Trophoblast cell (in vitro differentiated cells and primary cell): Measurements from ENCODE around the gene ACP2. TPM values are rescaled to one million over a fixed set of nuclear protein-coding genes. Genes with fewer than 3 reads are reported as not detected.

ENCODE experiments used
- DNase-seq, 2 donors: peaks; one replicate each; pipeline ENCODE4 v3.0.0-alpha.2; 2016
- H2AFZ ChIP-seq: 2 replicates; pipeline ENCODE4 v1.6.1; 2013; ENCODE audit warnings: low read length, moderate library complexity, mild to moderate bottlenecking; ENCODE audit not compliant: insufficient read depth, poor library complexity
- H2AK5ac ChIP-seq: 2 replicates; pipeline ENCODE4 v1.6.1; 2013; ENCODE audit warnings: mild to moderate bottlenecking, low read length
- H2BK120ac ChIP-seq: 2 replicates; pipeline ENCODE4 v1.6.1; 2013; ENCODE audit warnings: low read length, mild to moderate bottlenecking, moderate library complexity; ENCODE audit not compliant: insufficient read depth, poor library complexity
- H2BK12ac ChIP-seq: 2 replicates; pipeline ENCODE4 v1.6.1; 2013; ENCODE audit warnings: mild to moderate bottlenecking, low read length, moderate library complexity
- H2BK5ac ChIP-seq: 2 replicates; pipeline ENCODE4 v1.6.1; 2013; ENCODE audit warnings: low read length, low read depth, moderate library complexity, mild to moderate bottlenecking; ENCODE audit not compliant: poor library complexity
- H3K14ac ChIP-seq: 2 replicates; pipeline ENCODE4 v1.6.1; 2013; ENCODE audit warnings: mild to moderate bottlenecking, low read length
- H3K18ac ChIP-seq: 2 replicates; pipeline ENCODE4 v1.6.1; 2013; ENCODE audit warnings: mild to moderate bottlenecking, low read length
- H3K23ac ChIP-seq: 2 replicates; pipeline ENCODE4 v1.6.1; 2013; ENCODE audit warnings: low read length
- H3K27ac ChIP-seq: 2 replicates; pipeline ENCODE4 v1.5.1; 2013; ENCODE audit warnings: low read depth, mild to moderate bottlenecking, inconsistent platforms, low read length, moderate library complexity
- H3K27me3 ChIP-seq: 2 replicates; pipeline ENCODE4 v1.6.1; 2013; ENCODE audit warnings: inconsistent platforms, mild to moderate bottlenecking, low read length, moderate library complexity; ENCODE audit not compliant: insufficient read depth
- H3K36me3 ChIP-seq, 2 experiments: 1 replicate in 1 of 2; 2 replicates in 1 of 2; pipeline ENCODE4 v1.6.1; 2013; ENCODE audit warnings: low read length in 2 of 2, mild to moderate bottlenecking in 2 of 2, moderate library complexity in 1 of 2; ENCODE audit not compliant: insufficient read depth in 2 of 2, control insufficient read depth in 1 of 2
- H3K4ac ChIP-seq: 2 replicates; pipeline ENCODE4 v1.6.1; 2013; ENCODE audit warnings: low read depth, mild to moderate bottlenecking, low read length, moderate library complexity
- H3K4me1 ChIP-seq, 2 experiments: 1 replicate in 1 of 2; 2 replicates in 1 of 2; pipeline ENCODE4 v1.6.1; 2013; ENCODE audit warnings: low read length in 2 of 2, mild to moderate bottlenecking in 2 of 2, moderate library complexity in 1 of 2; ENCODE audit not compliant: insufficient read depth in 2 of 2, control insufficient read depth in 1 of 2
- H3K4me2 ChIP-seq: 2 replicates; pipeline ENCODE4 v1.6.1; 2013; ENCODE audit warnings: inconsistent platforms, mild to moderate bottlenecking, low read length, moderate library complexity
- H3K4me3 ChIP-seq: 2 replicates; pipeline ENCODE4 v1.5.1; 2013; ENCODE audit warnings: mild to moderate bottlenecking, low read depth, low read length, inconsistent platforms
- H3K79me1 ChIP-seq: one replicate; pipeline ENCODE4 v1.6.1; 2013; ENCODE audit warnings: low read length
- H3K79me2 ChIP-seq: 2 replicates; pipeline ENCODE4 v1.6.1; 2013; ENCODE audit warnings: low read length, mild to moderate bottlenecking; ENCODE audit not compliant: control insufficient read depth, insufficient read depth, poor library complexity
- H3K9ac ChIP-seq: 2 replicates; pipeline ENCODE4 v1.6.1; 2013; ENCODE audit warnings: mild to moderate bottlenecking, low read length
- H3K9me3 ChIP-seq: 2 replicates; pipeline ENCODE4 v1.6.1; 2013; ENCODE audit warnings: low read depth, mild to moderate bottlenecking, control low read depth, inconsistent platforms, low read length; ENCODE audit not compliant: insufficient read depth
- H4K12ac ChIP-seq: 2 replicates; pipeline ENCODE4 v1.6.1; 2013; ENCODE audit warnings: low read depth, mild to moderate bottlenecking, low read length, moderate library complexity
- H4K8ac ChIP-seq: 2 replicates; pipeline ENCODE4 v1.6.1; 2013; ENCODE audit warnings: low read depth, mild to moderate bottlenecking, low read length, moderate library complexity
- H4K91ac ChIP-seq: one replicate; pipeline ENCODE4 v1.6.1; 2013; ENCODE audit warnings: low read depth, mild to moderate bottlenecking, low read length, moderate library complexity
- WGBS: extraction: QIAGEN DNeasy Blood & Tissue Kit; methylation state at CpG from one replicate; pipeline ENCODE4 v1.1.7; 2013; ENCODE audit warnings: missing lambda C conversion rate; ENCODE audit not compliant: insufficient read length, insufficient coverage; ENCODE audit errors: extremely low coverage; 5-methylcytosine and 5-hydroxymethylcytosine counted together
- polyA plus RNA-seq: library from polyadenylated mRNA; stranded (reverse); fragments of 200-250 nt; gene quantifications from 2 replicates; pipeline ENCODE4 v1.2.3, GENCODE V29; 2013

The ACP2 gene, protein sequence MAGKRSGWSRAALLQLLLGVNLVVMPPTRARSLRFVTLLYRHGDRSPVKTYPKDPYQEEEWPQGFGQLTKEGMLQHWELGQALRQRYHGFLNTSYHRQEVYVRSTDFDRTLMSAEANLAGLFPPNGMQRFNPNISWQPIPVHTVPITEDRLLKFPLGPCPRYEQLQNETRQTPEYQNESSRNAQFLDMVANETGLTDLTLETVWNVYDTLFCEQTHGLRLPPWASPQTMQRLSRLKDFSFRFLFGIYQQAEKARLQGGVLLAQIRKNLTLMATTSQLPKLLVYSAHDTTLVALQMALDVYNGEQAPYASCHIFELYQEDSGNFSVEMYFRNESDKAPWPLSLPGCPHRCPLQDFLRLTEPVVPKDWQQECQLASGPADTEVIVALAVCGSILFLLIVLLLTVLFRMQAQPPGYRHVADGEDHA
- polyA plus RNA-seq, result 21.9 and 23.1 TPM in 2 replicates

DNA sequence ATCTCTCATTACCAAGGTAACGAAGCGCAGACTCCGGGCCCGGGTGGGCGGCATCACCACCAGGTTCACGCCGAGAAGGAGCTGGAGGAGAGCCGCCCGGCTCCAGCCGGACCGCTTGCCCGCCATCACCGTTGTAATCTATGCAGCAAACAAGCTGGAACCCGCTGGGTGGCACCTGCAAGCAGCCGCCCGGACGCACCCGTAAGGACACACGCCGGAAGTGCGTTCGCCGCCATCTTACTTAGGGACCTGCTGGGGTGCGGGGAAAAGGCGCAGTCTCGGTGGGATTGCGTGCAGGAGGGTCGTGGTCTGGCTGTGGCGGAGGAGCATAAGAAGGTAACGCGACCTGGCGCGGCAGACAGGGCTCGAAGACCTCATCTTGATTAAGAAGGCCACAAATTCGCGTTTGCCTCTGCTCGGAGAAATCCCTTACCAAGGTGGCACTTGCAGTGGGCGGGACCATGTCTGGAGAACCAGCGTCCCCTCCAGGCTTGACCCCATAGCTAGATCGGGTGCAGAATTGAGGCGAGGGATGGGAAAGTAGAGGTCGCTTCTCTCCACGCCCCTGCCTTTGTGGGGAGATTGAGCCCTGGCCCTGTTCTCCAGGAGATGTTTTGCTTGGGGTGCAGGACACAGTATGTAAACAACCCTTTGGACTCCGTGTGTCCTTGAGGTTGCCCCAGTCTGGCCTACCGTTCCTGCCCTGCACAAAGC, at the start of gene ACP2:
TSS of gene ACP2 (minus strand) at position 151 of the 714 bp plus-strand sequence. CDS start at position 126, 25 bp downstream.
- H3K27me3 ChIP-seq, result no peaks in the 10 kb centered on the region
- peak within 1 kb of the TSS; percentile 33 for H2BK12ac ChIP-seq
- H3K4me3 ChIP-seq, result peak within 1 kb of the TSS; percentile 85
- peak within 1 kb of the TSS; percentile 66 for H2BK5ac ChIP-seq
- H3K14ac ChIP-seq, result peak within 1 kb of the TSS; percentile 94
- peaks cover 9% of the 10 kb centered on the region for H3K79me2 ChIP-seq
- H2BK120ac ChIP-seq, result peak within 1 kb of the TSS; percentile 87
- H3K9ac ChIP-seq, result peak within 1 kb of the TSS; percentile 84
- DNase-seq, result peak; percentile 88 to 91
- peaks cover 12% of the 10 kb centered on the region for H3K79me1 ChIP-seq
- peak within 1 kb of the TSS; percentile 96 for H4K12ac ChIP-seq
- peaks cover 17 to 18% of the 10 kb centered on the region in 2 experiments for H3K36me3 ChIP-seq
- no peak within 1 kb of the TSS for H3K23ac ChIP-seq
- H3K4me2 ChIP-seq, result peak within 1 kb of the TSS; percentile 74
- peaks cover 10 to 13% of the 10 kb centered on the region in 2 experiments for H3K4me1 ChIP-seq
- peak within 1 kb of the TSS; percentile 93 for H3K18ac ChIP-seq
- peak within 1 kb of the TSS; percentile 94 for H4K91ac ChIP-seq
- peak within 1 kb of the TSS; percentile 51 for H2AK5ac ChIP-seq
- WGBS, result no CpG with 5 or more reads among the region's 45 CpGs
- peak within 1 kb of the TSS; percentile 55 for H3K27ac ChIP-seq
- H3K9me3 ChIP-seq, result no peaks in the 10 kb centered on the region
- H4K8ac ChIP-seq, result peak within 1 kb of the TSS; percentile 98
- peak within 1 kb of the TSS; percentile 82 for H2AFZ ChIP-seq
- peak within 1 kb of the TSS; percentile 53 for H3K4ac ChIP-seq

DNA sequence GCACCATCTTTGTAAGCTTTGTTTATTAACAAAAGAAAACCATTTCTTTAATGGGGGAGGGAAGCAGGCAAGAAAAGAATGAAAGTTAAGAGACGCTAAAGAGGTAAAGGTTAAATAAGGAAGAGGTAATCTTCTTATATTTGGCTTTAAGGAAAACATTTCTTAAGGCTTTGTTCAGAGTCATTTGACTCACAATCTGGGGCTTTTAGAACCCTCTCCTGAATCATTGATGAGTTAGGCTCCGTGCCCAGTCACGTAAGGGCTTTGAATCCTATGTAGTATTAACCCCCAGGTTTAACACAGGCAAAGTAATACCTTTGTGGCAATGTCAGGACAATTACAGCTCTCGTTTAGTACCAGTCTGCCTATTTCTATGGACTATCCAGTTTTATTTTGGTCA, 47.4 kb upstream of the ACP2 start:
- H3K4me1 ChIP-seq, result no peaks in the 10 kb centered on the region
- no peak overlapping the region for H3K4me2 ChIP-seq
- H3K4ac ChIP-seq, result no peak overlapping the region
- H2BK12ac ChIP-seq, result no peak overlapping the region
- H3K79me1 ChIP-seq, result no peaks in the 10 kb centered on the region
- no peak overlapping the region for H4K8ac ChIP-seq
- no peaks in the 10 kb centered on the region for H3K9me3 ChIP-seq
- no CpG with 5 or more reads among the region's 4 CpGs for WGBS
- no peak overlapping the region for H3K4me3 ChIP-seq
- no peak overlapping the region for H2AFZ ChIP-seq
- no peak overlapping the region for H2AK5ac ChIP-seq
- H4K12ac ChIP-seq, result no peak overlapping the region
- no peaks in the 10 kb centered on the region for H3K79me2 ChIP-seq
- H3K36me3 ChIP-seq, result peaks cover 25 to 32% of the 10 kb centered on the region in 2 experiments
- no peak overlapping the region for H3K18ac ChIP-seq
- H3K14ac ChIP-seq, result no peak overlapping the region
- no peak overlapping the region for H4K91ac ChIP-seq
- no peak overlapping the region for H2BK5ac ChIP-seq
- no peak overlapping the region for H2BK120ac ChIP-seq
- H3K27me3 ChIP-seq, result no peaks in the 10 kb centered on the region
- no peak overlapping the region for H3K27ac ChIP-seq
- no peak for DNase-seq
- H3K9ac ChIP-seq, result no peak overlapping the region
- H3K23ac ChIP-seq, result no peak overlapping the region

DNA sequence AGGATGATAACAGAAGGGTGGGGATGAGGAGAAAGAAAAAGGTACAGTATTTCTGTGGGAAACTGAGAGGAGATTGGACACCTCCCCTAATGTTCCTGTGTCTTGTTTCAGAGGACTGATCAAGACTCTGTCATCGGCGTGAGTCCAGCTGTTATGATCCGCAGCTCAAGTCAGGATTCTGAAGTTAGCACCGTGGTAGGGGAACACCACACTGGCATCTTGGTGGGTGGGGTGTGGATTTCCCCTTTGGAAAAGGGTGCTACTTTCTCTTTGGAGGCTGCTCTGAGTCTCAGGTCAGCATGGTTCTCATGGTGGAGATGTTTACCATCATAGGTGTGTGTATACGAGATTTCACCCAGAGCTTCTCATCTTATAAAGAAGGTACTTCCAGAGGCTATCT, 46.8 kb upstream of the ACP2 start:
- no peak overlapping the region for H3K14ac ChIP-seq
- no peak overlapping the region for H2AK5ac ChIP-seq
- H3K23ac ChIP-seq, result no peak overlapping the region
- no peak overlapping the region for H4K91ac ChIP-seq
- H3K27me3 ChIP-seq, result no peaks in the 10 kb centered on the region
- no peak overlapping the region for H3K4me2 ChIP-seq
- H3K4me1 ChIP-seq, result no peaks in the 10 kb centered on the region
- no peak overlapping the region for H3K27ac ChIP-seq
- H4K8ac ChIP-seq, result no peak overlapping the region
- no peak overlapping the region for H3K18ac ChIP-seq
- no peak for DNase-seq
- H3K79me2 ChIP-seq, result no peaks in the 10 kb centered on the region
- H3K4ac ChIP-seq, result no peak overlapping the region
- no peaks in the 10 kb centered on the region for H3K79me1 ChIP-seq
- no peak overlapping the region for H2AFZ ChIP-seq
- no peak overlapping the region for H3K9ac ChIP-seq
- H3K4me3 ChIP-seq, result no peak overlapping the region
- no peaks in the 10 kb centered on the region for H3K9me3 ChIP-seq
- H2BK120ac ChIP-seq, result no peak overlapping the region
- no peak overlapping the region for H2BK5ac ChIP-seq
- no peak overlapping the region for H4K12ac ChIP-seq
- WGBS, result no CpG with 5 or more reads among the region's 5 CpGs
- peaks cover 25 to 38% of the 10 kb centered on the region in 2 experiments for H3K36me3 ChIP-seq
- H2BK12ac ChIP-seq, result no peak overlapping the region

DNA sequence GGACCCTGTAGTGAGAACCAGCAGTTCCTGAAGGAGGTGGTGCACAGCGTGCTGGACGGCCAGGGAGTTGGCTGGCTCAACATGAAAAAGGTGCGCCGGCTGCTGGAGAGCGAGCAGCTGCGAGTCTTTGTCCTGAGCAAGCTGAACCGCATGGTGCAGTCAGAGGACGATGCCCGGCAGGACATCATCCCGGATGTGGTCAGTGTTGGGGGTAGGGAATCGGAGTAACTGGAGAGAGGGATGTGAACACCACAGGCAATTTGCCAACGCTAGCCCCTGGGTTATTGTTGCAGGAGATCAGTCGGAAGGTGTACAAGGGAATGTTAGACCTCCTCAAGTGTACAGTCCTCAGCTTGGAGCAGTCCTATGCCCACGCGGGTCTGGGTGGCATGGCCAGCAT, 41.2 kb upstream of the ACP2 start:
- H3K23ac ChIP-seq, result no peak overlapping the region
- H2BK120ac ChIP-seq, result no peak overlapping the region
- no peak overlapping the region for H4K91ac ChIP-seq
- H3K18ac ChIP-seq, result no peak overlapping the region
- no peak overlapping the region for H2BK12ac ChIP-seq
- H3K27me3 ChIP-seq, result no peaks in the 10 kb centered on the region
- H3K27ac ChIP-seq, result no peak overlapping the region
- H3K9me3 ChIP-seq, result peaks cover 3% of the 10 kb centered on the region
- no peaks in the 10 kb centered on the region for H3K79me2 ChIP-seq
- no peak overlapping the region for H4K12ac ChIP-seq
- H2AK5ac ChIP-seq, result no peak overlapping the region
- H3K4me3 ChIP-seq, result no peak overlapping the region
- H3K79me1 ChIP-seq, result no peaks in the 10 kb centered on the region
- DNase-seq, result no peak
- H2BK5ac ChIP-seq, result no peak overlapping the region
- H3K14ac ChIP-seq, result no peak overlapping the region
- WGBS, result no CpG with 5 or more reads among the region's 15 CpGs
- peaks cover 47 to 75% of the 10 kb centered on the region in 2 experiments for H3K36me3 ChIP-seq
- no peak overlapping the region for H3K4ac ChIP-seq
- no peak overlapping the region for H4K8ac ChIP-seq
- no peak overlapping the region for H3K9ac ChIP-seq
- no peak overlapping the region for H2AFZ ChIP-seq
- no peak overlapping the region for H3K4me2 ChIP-seq
- H3K4me1 ChIP-seq, result no peaks in the 10 kb centered on the region
